ENCODE measurements around the gene DCTD. TPM values are rescaled to one million over a fixed set of nuclear protein-coding genes. Genes with fewer than 3 reads are reported as not detected.

Gene DCTD
- total and polyA plus RNA-seq, 8 donors, result 28.0 to 65.2 (median 45.4) TPM

DNA sequence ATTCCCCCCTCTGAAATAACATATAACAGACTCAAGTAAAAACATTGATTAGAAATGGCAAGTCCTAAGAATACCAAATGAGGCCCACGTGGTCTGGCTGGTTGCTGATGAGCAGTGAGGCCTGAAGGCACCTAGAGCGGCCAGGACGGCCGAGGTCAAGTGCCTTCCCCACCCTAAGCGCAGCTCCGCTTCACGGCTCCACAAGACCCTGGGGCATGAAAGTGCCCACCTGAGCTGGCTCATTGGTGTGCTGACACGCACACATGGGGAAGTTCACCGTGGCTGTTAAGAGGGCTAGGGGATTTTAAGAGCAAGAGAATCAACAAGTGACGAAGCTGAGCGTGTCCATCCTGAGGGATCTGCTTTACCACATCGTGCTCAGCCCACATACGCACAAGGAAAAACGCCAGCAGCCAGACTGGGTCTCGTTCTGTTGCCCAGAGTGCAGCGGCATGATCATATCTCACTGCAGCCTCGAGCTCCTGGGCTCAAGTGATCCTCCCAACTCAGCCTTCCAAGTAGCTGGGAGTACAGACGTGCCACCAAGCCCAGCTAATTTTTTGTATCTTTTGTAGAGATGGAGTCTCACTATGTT, 22.4 kb downstream of the DCTD start:
- intact Hi-C loops (cut with DNase I), result no loop called here
- Histone ChIP-seq H3K27me3 (no peaks in the 10 kb centered on the region), H3K4me1 (peaks cover 22 to 28% (median 25%) of the 10 kb centered on the region in 3 donors), H3K9me3 (no peaks in the 10 kb centered on the region), H3K27ac (no peak overlapping the region), H3K36me3 (peaks cover 0 to 34% (median 14%) of the 10 kb centered on the region in 3 donors), H3K4me3 (no peak overlapping the region)
- ATAC-seq (no peak), DNase-seq (no peak), FAIRE-seq (no peak)
- WGBS, 2 donors, result 97% methylated on average over 18 of the region's 18 CpGs
- TF ChIP-seq, protein P1, sequence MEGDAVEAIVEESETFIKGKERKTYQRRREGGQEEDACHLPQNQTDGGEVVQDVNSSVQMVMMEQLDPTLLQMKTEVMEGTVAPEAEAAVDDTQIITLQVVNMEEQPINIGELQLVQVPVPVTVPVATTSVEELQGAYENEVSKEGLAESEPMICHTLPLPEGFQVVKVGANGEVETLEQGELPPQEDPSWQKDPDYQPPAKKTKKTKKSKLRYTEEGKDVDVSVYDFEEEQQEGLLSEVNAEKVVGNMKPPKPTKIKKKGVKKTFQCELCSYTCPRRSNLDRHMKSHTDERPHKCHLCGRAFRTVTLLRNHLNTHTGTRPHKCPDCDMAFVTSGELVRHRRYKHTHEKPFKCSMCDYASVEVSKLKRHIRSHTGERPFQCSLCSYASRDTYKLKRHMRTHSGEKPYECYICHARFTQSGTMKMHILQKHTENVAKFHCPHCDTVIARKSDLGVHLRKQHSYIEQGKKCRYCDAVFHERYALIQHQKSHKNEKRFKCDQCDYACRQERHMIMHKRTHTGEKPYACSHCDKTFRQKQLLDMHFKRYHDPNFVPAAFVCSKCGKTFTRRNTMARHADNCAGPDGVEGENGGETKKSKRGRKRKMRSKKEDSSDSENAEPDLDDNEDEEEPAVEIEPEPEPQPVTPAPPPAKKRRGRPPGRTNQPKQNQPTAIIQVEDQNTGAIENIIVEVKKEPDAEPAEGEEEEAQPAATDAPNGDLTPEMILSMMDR (IDR thresholded peaks at IDR 0.05), result no peak

DNA sequence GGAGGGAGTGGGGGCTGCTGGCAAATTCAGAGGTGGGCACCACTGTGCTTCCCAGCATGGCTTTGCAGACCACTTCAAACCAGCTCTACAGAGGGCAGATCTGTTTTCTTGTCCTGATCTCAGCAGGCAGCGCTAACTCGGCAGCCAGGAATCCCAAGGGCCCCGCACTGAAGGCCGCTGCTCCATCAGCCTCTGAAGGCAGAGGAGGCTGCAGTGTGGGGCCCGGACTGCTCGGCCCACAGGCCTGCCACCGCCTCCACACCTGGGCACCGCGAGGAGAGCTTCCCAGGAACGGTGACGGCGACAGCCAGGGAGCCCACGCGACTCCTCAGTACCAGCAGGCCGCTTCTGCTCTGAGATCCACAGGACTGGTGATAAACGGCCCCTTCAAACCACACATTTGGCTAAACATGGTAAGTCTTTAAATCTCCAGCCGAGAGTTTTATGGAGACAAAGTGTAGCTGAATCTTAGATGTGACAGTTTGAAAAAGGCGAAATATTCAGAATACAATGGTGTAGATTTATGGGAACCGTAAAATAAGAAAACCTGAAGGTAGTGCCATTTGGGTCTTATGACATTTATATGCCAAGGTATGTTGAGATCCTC, 23.6 kb downstream of the DCTD start:
- H3K4me3 ChIP-seq, result no peak overlapping the region
- H3K9me3 ChIP-seq, result no peaks in the 10 kb centered on the region
- TF ChIP-seq, protein P1 (IDR thresholded peaks at IDR 0.05), result no peak
- DNase-seq (no peak), ATAC-seq (no peak), FAIRE-seq (no peak)
- intact Hi-C loops (cut with DNase I), result no loop called here
- H3K27me3 ChIP-seq, result no peaks in the 10 kb centered on the region
- no peak overlapping the region for H3K27ac ChIP-seq
- peaks cover 0 to 34% (median 14%) of the 10 kb centered on the region in 3 donors for H3K36me3 ChIP-seq
- H3K4me1 ChIP-seq, result peaks cover 22 to 25% (median 25%) of the 10 kb centered on the region in 3 donors
- WGBS, 2 donors, result 94% methylated on average over 19 of the region's 19 CpGs

DNA sequence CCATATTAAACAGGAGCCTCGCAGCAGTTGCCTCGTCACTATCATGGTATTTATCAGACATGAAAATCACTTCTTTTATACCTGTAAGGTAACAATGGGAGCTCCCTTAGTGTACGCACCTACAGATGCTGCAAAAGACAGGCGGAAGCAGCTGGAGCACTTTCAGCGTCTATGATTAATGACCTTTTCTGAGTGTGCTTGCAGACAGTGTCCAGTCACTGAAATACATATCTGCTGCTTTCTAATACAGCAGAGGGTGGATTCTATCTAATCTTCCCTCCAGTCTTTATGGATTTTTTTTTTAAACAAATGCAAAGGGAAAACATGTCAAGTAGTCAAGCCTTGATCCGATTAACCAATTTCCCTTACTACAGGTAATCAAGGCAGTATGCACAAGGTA, 24.1 kb downstream of the DCTD start:
- peaks cover 0 to 34% (median 14%) of the 10 kb centered on the region in 3 donors for H3K36me3 ChIP-seq
- H3K9me3 ChIP-seq, result no peaks in the 10 kb centered on the region
- ATAC-seq (no peak), FAIRE-seq (no peak), DNase-seq (no peak)
- H3K4me3 ChIP-seq, result no peak overlapping the region
- 83 to 85% methylated on average over 6 of the region's 6 CpGs for WGBS, 2 donors
- intact Hi-C loops (cut with DNase I), result no loop called here
- peaks cover 17 to 19% (median 19%) of the 10 kb centered on the region in 3 donors for H3K4me1 ChIP-seq
- H3K27me3 ChIP-seq, result no peaks in the 10 kb centered on the region
- H3K27ac ChIP-seq, result no peak overlapping the region
- TF ChIP-seq, protein P1 (IDR thresholded peaks at IDR 0.05), result no peak

DNA sequence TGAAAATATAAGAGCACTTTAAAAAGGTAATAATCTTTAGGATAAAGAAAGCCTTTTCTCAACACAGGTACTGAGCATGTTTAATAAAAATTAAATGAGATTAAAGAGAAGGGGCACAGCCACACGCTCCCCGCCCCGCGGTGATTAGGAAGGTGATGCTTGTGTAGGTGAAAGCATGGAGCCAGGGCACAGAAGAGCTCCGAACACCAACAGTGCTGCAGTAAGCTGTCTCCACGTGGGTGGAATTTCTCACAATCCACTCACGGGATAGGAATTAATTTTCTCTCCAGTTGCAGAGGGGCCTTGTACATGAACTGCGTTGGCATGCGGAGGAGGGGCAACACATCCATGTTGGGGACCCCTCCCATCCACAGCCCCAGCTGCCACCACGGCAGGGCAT, 27.0 kb downstream of the DCTD start:
- FAIRE-seq (no peak), ATAC-seq (no peak), DNase-seq (no peak)
- H3K4me3 ChIP-seq, result no peak overlapping the region
- intact Hi-C loops (cut with DNase I), result no loop called here
- H3K4me1 ChIP-seq, result peaks cover 0 to 2% (median 0%) of the 10 kb centered on the region in 3 donors
- WGBS, 2 donors, result 91 to 94% methylated on average over 10 of the region's 10 CpGs
- no peak overlapping the region for H3K27ac ChIP-seq
- TF ChIP-seq, protein P1 (IDR thresholded peaks at IDR 0.05), result no peak
- peaks cover 0 to 34% (median 14%) of the 10 kb centered on the region in 3 donors for H3K36me3 ChIP-seq
- no peaks in the 10 kb centered on the region for H3K9me3 ChIP-seq
- H3K27me3 ChIP-seq, result no peaks in the 10 kb centered on the region

DNA sequence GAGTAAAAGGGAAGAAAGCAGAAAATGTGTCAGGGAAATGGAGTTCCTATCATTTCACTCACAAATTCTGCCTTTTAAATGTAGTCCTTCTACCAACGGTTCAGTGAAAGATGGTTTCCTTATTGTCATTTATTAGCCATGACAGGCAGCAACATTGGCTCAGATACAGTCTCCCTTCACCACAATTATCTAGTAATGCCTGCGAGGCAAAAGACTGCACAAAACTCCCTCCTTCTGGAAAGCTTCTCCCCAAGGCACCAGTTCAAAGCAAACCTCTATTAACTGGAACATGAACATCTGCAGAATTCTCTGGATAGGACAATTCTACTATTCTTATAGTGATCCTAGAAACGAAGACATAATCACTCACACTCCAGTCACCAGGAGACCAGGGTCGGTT, 28.3 kb downstream of the DCTD start:
- 52 to 70% methylated on average over 4 of the region's 4 CpGs for WGBS, 2 donors
- DNase-seq, result no peak
- Histone ChIP-seq H3K27me3 (no peaks in the 10 kb centered on the region), H3K4me1 (no peaks in the 10 kb centered on the region), H3K4me3 (no peak overlapping the region), H3K27ac (no peak overlapping the region), H3K36me3 (peaks cover 0 to 27% (median 14%) of the 10 kb centered on the region in 3 donors), H3K9me3 (no peaks in the 10 kb centered on the region)
- intact Hi-C loops (cut with DNase I), result no loop called here
- no peak for FAIRE-seq
- TF ChIP-seq, protein P1 (IDR thresholded peaks at IDR 0.05), result no peak
- no peak for ATAC-seq

Data from pancreas (tissue), 10 donors.